Anterior cingulate cortex (tissue), 58 donors: ENCODE measurements around the gene MAP4.
"Not testable (repeated sequence)": the region's sequence is repeated elsewhere in the genome, so short reads cannot be mapped to it uniquely, and the experiment has no call there.

Source experiments
- DNase-seq, 58 donors: peaks; one replicate each; lab custom pipeline; 2025; lab: John Stamatoyannopoulos, UW

Gene MAP4

GRCh38 chr3:48022178-48022577 lies 6.0 kb upstream of the MAP4 start:
- no peak for DNase-seq

DNA sequence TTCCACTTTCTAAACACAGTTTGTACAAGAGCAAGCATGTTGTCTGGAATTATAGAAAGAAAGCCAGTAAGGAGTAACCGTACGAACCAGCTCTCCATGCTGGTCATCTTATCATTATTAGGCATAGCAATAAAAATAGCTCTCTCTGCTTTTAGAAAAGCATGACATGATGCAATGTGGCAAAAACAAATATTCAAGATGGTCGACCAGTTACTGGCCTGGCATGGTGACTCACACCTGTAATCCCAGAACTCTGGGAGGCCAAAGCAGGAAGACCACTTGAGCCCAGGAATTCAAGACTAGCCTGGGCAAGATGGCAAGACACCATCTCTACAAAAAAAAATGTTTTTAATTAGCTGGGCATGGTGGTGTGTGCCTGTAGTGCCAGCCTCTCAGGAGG lies 2.6 kb upstream of the MAP4 start:
- DNase-seq = no peak

DNA sequence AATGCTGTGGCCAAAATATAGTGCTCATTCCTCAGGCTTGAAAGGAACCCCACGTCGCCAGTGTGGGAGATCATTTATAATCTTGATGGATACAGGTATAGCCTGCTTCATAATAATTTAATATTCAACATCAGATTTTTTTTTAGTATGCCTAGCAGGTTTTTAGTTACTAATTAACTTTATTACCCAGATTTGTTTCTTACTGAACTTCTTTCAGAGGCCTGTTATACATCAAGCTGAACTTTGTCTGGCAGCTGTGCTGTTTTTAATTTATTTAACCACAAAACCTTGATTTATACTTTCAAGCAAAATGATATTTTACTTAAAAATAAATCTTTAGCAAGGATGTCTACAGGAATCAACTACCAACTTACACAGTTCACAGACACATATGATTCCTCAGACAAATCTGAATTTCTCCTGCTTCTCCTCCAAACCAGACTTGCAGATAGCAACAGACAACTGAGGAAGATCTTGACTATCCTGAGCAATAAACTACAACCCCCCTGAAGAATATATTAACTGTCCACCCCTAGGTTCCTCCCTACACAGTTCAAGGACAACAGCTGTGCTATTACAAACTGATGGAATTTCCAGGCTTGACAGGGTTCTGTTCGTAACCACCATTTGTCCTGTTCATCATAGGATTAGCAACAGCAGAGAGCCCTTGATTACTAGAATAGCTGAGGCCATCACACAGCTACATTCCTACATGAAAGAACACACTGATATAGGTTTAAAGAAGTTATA lies 610 bp downstream of the MAP4 start:
- DNase-seq = no peak

DNA sequence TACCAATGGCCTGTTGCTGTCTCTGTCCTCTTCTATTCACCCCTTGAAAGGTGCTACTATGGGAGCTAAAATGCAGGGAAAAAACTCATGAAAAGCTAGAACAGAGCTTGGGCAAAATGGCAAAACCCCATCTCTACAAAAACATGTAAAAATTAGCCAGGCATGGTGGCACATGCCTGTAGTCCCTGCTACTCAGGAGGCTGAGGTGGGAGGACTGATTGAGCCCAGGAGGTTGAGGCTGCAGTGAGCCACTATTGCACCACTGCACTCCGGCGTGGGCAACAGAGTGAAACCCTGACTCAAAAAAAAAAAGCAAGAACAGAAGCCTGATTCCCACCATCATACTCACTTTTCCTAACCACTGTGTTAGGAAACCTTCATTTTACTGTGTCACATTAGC lies 1.9 kb downstream of the MAP4 start:
- DNase-seq = no peak

DNA sequence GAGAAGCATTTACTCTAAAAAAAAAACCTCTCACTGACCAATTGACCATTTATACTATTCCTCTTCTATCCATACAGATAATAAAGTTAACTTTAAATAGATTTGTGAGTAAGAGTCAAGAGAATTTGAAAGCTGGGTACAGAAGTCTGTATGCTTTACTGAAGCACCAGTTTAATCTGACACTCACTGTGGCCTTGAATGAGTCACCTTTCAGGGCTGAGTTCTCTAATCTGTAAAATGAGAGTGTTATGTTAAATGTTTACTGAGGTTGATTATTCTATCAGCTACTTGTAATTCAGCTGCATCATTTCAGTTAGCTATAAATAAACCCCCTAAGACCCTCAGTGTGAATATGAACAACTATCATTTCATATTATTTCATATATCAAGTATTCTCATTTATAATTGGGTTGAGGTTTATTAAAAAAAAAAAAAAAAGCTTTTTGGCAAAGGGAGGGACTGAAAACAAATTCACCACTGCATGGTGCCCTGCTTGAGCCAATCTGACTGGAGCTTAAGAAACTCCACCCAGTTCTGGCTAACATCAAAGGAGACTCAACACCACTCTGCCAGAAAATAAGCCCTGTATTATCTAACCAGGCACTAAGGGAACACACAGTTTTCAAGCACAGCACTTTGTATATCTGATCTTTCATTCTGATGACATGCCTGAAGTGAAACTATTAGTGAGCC lies 2.8 kb downstream of the MAP4 start:
- DNase-seq = peak in 2 of 58 donors; percentile 5 to 13

GRCh38 chr3:48012659-48013058 lies 3.6 kb downstream of the MAP4 start:
- DNase-seq = no peak

GRCh38 chr3:48008066-48008465 lies 8.2 kb downstream of the MAP4 start:
- not testable (repeated sequence) for DNase-seq

DNA sequence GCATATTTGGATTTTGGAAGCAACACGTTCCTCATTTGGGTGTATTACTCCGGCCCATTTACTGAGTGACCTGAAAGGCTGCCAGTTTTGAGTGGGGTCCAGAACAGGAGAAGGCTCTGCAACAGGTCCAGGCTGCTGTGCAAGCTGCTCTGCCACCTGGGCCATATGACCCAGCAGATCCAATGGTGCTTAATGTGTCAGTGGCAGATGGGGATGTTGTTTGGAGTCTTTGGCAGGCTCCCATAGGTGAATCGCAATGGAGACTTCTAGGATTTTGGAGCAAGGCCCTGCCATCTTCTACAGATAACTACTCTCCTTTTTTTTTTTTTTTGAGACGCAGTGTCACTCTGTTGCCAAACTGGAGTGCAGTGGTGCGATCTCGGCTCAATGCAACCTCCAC lies 8.9 kb downstream of the MAP4 start:
- not testable (repeated sequence) for DNase-seq

GRCh38 chr3:48006794-48007193 lies 9.4 kb downstream of the MAP4 start:
- DNase-seq = not testable (repeated sequence)

DNA sequence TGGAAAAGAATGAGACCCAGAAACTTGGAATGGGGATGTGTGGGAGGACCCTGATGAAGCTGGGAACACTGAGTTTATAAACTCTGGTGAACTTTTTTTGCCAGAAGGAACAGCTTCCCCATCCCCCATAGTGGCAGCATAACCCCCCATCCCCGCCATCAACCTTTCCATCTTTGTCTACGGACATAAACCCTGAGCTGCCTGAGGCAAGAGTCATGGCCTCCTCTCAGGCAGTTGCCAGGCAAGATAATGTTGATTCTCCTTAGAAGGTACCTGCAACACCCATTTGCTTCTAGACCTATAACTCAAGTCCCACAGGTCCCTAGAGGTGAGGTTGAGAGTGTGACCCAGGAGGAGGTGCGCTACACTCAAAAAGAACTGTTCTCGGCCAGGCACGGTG lies 11.5 kb downstream of the MAP4 start:
- no peak for DNase-seq

- DNase-seq = no peak
Measured at GRCh38 chr3:48002787-48003186, 13.4 kb downstream of the MAP4 start.

DNA sequence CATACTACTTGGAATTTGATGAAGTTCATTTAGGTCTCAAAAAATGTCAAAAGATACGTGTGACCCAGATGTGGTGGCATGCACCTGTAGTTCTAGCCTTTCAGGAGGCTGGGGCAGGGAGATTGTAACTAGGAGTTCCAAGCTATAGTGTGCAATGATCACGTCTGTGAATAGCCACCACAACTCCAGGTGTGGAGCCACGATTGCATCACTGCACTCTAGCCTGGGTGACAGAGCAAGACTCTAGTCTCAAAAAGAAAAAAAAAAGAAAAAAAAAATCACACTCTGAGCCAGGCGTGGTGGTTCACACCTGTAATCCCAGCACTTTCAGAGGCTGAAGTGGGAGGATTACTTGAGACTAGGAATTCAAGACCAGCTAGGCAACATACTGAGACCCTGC lies 14.2 kb downstream of the MAP4 start:
- no peak for DNase-seq

- DNase-seq = no peak
Measured at GRCh38 chr3:48000212-48000611, 16.0 kb downstream of the MAP4 start.

GRCh38 chr3:47996440-47996839 lies 19.8 kb downstream of the MAP4 start:
- no peak for DNase-seq

DNA sequence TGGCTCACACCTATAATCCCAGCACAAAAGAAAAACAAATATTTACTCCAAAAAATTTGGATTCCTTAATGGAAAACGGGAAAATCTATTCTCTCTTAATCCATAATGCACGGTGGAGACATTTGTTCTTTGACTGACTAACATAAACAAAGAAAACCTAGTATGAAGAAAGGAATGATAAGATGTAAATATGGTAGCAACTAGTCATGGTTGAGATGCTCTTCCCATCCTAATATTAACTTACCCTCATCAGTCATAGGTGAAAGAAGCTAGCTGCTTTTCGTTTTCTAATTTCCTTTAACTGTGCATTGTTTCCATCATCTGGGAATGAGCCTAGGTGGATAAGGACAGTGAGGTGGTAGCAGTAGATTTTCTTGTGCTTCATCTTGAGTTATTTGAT lies 22.0 kb downstream of the MAP4 start:
- DNase-seq = no peak

GRCh38 chr3:47991341-47991740 lies 24.9 kb downstream of the MAP4 start:
- DNase-seq = no peak

GRCh38 chr3:47989981-47990440 lies 26.2 kb downstream of the MAP4 start:
- DNase-seq = peak in 53 of 58 donors; percentile 4 to 88 (median 61)

DNA sequence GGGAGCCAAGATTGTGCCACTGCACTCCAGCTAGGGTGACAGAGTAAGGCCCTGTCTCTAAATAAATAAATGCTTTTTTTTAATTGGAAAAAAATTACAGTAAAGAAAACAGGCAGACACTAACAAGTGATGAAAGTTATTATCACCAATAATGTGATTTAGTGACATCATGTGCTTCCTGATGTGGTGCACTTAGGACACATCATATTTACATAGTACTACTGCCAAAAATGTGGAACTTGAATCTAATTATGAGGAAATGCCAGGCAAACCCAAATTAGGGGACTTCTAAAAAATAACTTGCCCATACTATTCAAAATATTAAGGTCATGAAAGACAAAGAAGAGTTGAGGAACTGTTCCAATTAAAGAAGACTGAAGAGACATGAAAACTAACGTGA lies 30.8 kb downstream of the MAP4 start:
- no peak for DNase-seq

- peak in 12 of 58 donors; percentile 1 to 38 (median 13) for DNase-seq
Measured at GRCh38 chr3:47984075-47984728, 32.0 kb downstream of the MAP4 start.

- no peak for DNase-seq
Measured at GRCh38 chr3:47980795-47981194, 35.4 kb downstream of the MAP4 start.

- no peak for DNase-seq
Measured at GRCh38 chr3:47979070-47979469, 37.1 kb downstream of the MAP4 start.

- DNase-seq = no peak
Measured at GRCh38 chr3:47978386-47978785, 37.8 kb downstream of the MAP4 start.
